Measurements from ENCODE around the gene BMPR1B. TPM values are rescaled to one million over a fixed set of nuclear protein-coding genes. Genes with fewer than 3 reads are reported as not detected.

The BMPR1B gene
- total and polyA plus RNA-seq, 2 of the 4 experiments (the other 2 are of a cell fraction), result 0.24 to 0.90 TPM

DNA sequence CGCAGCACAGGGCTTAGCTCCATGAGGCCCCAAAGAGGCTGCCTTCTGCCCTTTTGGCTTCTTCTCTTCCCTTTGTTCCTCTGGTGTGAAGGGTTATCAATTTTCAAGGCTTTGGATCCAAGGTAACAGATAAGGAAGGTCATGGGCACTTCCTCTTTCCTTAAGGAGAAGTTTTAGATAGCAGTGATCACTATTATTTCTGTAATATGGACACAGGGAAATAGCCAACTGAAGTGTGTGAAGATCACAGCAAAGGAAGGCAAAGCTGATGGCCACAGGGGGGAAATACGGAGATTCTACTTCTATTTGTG, 424.2 kb downstream of the BMPR1B start:
- in situ Hi-C loops (cut with MboI; ENCODE audit: low sequenced_read_pairs), result no loop called here
- no peak overlapping the region for H3K9ac ChIP-seq (ENCODE audit: low read depth, low read length)
- no peak overlapping the region for H2BK120ac ChIP-seq (ENCODE audit: low read depth, low read length)

More for the DNA sequence above, 424.2 kb downstream of the BMPR1B start:
- H3K9me3 ChIP-seq (ENCODE audit: control insufficient read depth, insufficient read depth, low read length), result no peaks in the 10 kb centered on the region
- H2BK15ac ChIP-seq (ENCODE audit: low read depth, low read length), result no peak overlapping the region
- H3K4ac ChIP-seq (ENCODE audit: low read depth, low read length), result no peak overlapping the region
- ATAC-seq (ENCODE audit: low read depth) (no peak), DNase-seq (no peak)
- no peak overlapping the region for H3K14ac ChIP-seq (replicated peaks; ENCODE audit: low read depth, low read length)
- no peaks in the 10 kb centered on the region for H4K20me1 ChIP-seq (ENCODE audit: insufficient read depth, low read length)
- H3K27ac ChIP-seq (ENCODE audit: insufficient read depth, low read length), result no peak overlapping the region
- TF ChIP-seq CHD1 (IDR thresholded peaks at IDR 0.05; ENCODE audit: low read depth, low read length), result no peak
- TF ChIP-seq, protein P1, sequence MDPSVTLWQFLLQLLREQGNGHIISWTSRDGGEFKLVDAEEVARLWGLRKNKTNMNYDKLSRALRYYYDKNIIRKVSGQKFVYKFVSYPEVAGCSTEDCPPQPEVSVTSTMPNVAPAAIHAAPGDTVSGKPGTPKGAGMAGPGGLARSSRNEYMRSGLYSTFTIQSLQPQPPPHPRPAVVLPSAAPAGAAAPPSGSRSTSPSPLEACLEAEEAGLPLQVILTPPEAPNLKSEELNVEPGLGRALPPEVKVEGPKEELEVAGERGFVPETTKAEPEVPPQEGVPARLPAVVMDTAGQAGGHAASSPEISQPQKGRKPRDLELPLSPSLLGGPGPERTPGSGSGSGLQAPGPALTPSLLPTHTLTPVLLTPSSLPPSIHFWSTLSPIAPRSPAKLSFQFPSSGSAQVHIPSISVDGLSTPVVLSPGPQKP (IDR thresholded peaks at IDR 0.05; ENCODE audit: borderline replicate concordance, low read depth, low read length), result no peak
- no peak for TF ChIP-seq RFX5 (IDR thresholded peaks at IDR 0.05; ENCODE audit: low read depth, low read length)
- no peak for TF ChIP-seq RCOR1 (IDR thresholded peaks at IDR 0.05; ENCODE audit: insufficient replicate concordance, low read length)
- TF ChIP-seq, protein P2, sequence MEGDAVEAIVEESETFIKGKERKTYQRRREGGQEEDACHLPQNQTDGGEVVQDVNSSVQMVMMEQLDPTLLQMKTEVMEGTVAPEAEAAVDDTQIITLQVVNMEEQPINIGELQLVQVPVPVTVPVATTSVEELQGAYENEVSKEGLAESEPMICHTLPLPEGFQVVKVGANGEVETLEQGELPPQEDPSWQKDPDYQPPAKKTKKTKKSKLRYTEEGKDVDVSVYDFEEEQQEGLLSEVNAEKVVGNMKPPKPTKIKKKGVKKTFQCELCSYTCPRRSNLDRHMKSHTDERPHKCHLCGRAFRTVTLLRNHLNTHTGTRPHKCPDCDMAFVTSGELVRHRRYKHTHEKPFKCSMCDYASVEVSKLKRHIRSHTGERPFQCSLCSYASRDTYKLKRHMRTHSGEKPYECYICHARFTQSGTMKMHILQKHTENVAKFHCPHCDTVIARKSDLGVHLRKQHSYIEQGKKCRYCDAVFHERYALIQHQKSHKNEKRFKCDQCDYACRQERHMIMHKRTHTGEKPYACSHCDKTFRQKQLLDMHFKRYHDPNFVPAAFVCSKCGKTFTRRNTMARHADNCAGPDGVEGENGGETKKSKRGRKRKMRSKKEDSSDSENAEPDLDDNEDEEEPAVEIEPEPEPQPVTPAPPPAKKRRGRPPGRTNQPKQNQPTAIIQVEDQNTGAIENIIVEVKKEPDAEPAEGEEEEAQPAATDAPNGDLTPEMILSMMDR (conservative IDR thresholded peaks at IDR 0.05; ENCODE audit: low read depth, low read length), result no peak
- TF ChIP-seq, protein P3, sequence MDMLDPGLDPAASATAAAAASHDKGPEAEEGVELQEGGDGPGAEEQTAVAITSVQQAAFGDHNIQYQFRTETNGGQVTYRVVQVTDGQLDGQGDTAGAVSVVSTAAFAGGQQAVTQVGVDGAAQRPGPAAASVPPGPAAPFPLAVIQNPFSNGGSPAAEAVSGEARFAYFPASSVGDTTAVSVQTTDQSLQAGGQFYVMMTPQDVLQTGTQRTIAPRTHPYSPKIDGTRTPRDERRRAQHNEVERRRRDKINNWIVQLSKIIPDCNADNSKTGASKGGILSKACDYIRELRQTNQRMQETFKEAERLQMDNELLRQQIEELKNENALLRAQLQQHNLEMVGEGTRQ (IDR thresholded peaks at IDR 0.05; ENCODE audit: low read depth, low read length), result no peak
- no peak for TF ChIP-seq RAD21 (IDR thresholded peaks at IDR 0.05; ENCODE audit: low read length)
- no peak for TF ChIP-seq NFE2L2 (IDR thresholded peaks at IDR 0.05; ENCODE audit: low read depth, low read length)
- no peak for TF ChIP-seq BHLHE40 (IDR thresholded peaks at IDR 0.05; ENCODE audit: low read depth, low read length)
- TF ChIP-seq POLR2A (IDR thresholded peaks at IDR 0.05; ENCODE audit: low read depth, low read length), result no peak
- TF ChIP-seq MXI1 (IDR thresholded peaks at IDR 0.05; ENCODE audit: borderline replicate concordance, low read depth, low read length), result no peak
- TF ChIP-seq FOS (IDR thresholded peaks at IDR 0.05; ENCODE audit: low read depth, low read length), result no peak
- no peak for TF ChIP-seq MAZ (IDR thresholded peaks at IDR 0.05; ENCODE audit: borderline replicate concordance, low read depth, low read length)
- no peak for TF ChIP-seq MAFK (IDR thresholded peaks at IDR 0.05; ENCODE audit: low read depth, low read length)
- H2AFZ ChIP-seq (replicated peaks; ENCODE audit: low read length, poor library complexity), result no peak overlapping the region
- ChIA-PET CTCF (no interaction called here), POLR2A (ENCODE audit: unreplicated experiment) (no interaction called here)
- intact Hi-C loops (cut with micrococcal nuclease), result no loop called here
- H3K27me3 ChIP-seq (ENCODE audit: control insufficient read depth, insufficient read depth, low read length), result no peaks in the 10 kb centered on the region
- H4K91ac ChIP-seq (ENCODE audit: insufficient read depth, low read depth, low read length), result no peak overlapping the region
- H3K18ac ChIP-seq (ENCODE audit: low read depth, low read length), result no peak overlapping the region
- no peak overlapping the region for H4K5ac ChIP-seq (ENCODE audit: low read depth, low read length)
- H3K9me1 ChIP-seq (ENCODE audit: insufficient read depth, low read length), result no peaks in the 10 kb centered on the region; the same call in 1 of the 2 replicates
- H2BK5ac ChIP-seq (ENCODE audit: low read depth, low read length, poor library complexity, severe bottlenecking), result no peak overlapping the region
- H3K79me1 ChIP-seq (ENCODE audit: low read depth in 1 of 2, low read length in 2 of 2), result no peaks in the 10 kb centered on the region
- dilution Hi-C loops (cut with HindIII; ENCODE audit: low sequenced_read_pairs, unreplicated experiment), result no loop called here
- H3K4me3 ChIP-seq (ENCODE audit: insufficient read depth, low read depth, low read length), result no peak overlapping the region
- no peak overlapping the region for H2AK9ac ChIP-seq (replicated peaks; ENCODE audit: low read depth, low read length, poor library complexity)
- H2BK20ac ChIP-seq (ENCODE audit: low read depth, low read length), result no peak overlapping the region
- no peak overlapping the region for H3K4me2 ChIP-seq (ENCODE audit: low read depth, low read length)
- WGBS, 2 experiments (ENCODE audit: extremely low coverage in 2 of 2, insufficient read length in 1 of 2), result no CpG with 5 or more reads among the region's 2 CpGs
- H3K36me3 ChIP-seq (ENCODE audit: control insufficient read depth, insufficient read depth, low read length), result no peaks in the 10 kb centered on the region
- H3K23ac ChIP-seq (ENCODE audit: low read depth, low read length), result no peak overlapping the region
- no peak overlapping the region for H3K56ac ChIP-seq (ENCODE audit: extremely low read depth, insufficient read depth, low read length)
- BruUV-seq (replicated peaks), result no TSS peak
- H4K8ac ChIP-seq (ENCODE audit: low read depth in 2 of 2, low read length in 2 of 2), result no peak overlapping the region
- H2AK5ac ChIP-seq (ENCODE audit: low read depth, low read length), result no peak overlapping the region
- no peaks in the 10 kb centered on the region for H3K4me1 ChIP-seq (ENCODE audit: control insufficient read depth, insufficient read depth, low read length)

Measured in IMR-90 (cell line).